Aorta (tissue), 5 donors: ENCODE measurements around the gene STK32B. TPM values are rescaled to one million over a fixed set of nuclear protein-coding genes. Genes with fewer than 3 reads are reported as not detected.

ENCODE experiments used
- ATAC-seq: fragments of 200-7000 bp; cut with Tn5 transposase; one replicate; pipeline ENCODE4 v1.9.1; 2022; ENCODE audit warnings: moderate library complexity; ENCODE audit not compliant: low FRiP score
- DNase-seq, 2 donors: peaks; one replicate each; pipeline ENCODE4 v3.0.0-alpha.2; 2020
- H3K27ac ChIP-seq, 2 donors: one replicate each; pipeline ENCODE4 v1.5.1; 2013; ENCODE audit warnings: low read length in 2 of 2, mild to moderate bottlenecking in 2 of 2, moderate library complexity in 2 of 2, control low read depth in 1 of 2, inconsistent platforms in 1 of 2, low read depth in 1 of 2
- H3K27me3 ChIP-seq, 2 donors: one replicate each; pipeline ENCODE4 v1.6.1; 2013; ENCODE audit warnings: control low read depth in 1 of 2, low read length in 1 of 2, mild to moderate bottlenecking in 1 of 2, moderate library complexity in 1 of 2; ENCODE audit not compliant: insufficient read depth in 2 of 2, control insufficient read depth in 1 of 2
- H3K36me3 ChIP-seq, 2 donors: one replicate each; pipeline ENCODE4 v1.6.1; 2013; ENCODE audit warnings: control low read depth in 1 of 2, low read length in 1 of 2, mild to moderate bottlenecking in 1 of 2; ENCODE audit not compliant: insufficient read depth in 2 of 2, control insufficient read depth in 1 of 2
- H3K4me1 ChIP-seq, 2 donors: one replicate each; pipeline ENCODE4 v1.6.1; 2013; ENCODE audit warnings: low read length in 2 of 2, control low read depth in 1 of 2, mild to moderate bottlenecking in 1 of 2, moderate library complexity in 1 of 2; ENCODE audit not compliant: insufficient read depth in 2 of 2, control insufficient read depth in 1 of 2
- H3K4me3 ChIP-seq, 2 donors: one replicate each; pipeline ENCODE4 v1.5.1; 2013; ENCODE audit warnings: low read length in 2 of 2, control low read depth in 1 of 2, mild to moderate bottlenecking in 1 of 2
- H3K9me3 ChIP-seq: one replicate; pipeline ENCODE4 v1.6.1; 2013; ENCODE audit warnings: mild to moderate bottlenecking, low read length; ENCODE audit not compliant: control insufficient read depth
- WGBS, 2 donors: extraction: QIAGEN DNeasy Blood & Tissue Kit; methylation state at CpG; one replicate each; pipeline ENCODE4 v1.1.7; 2013; 5-methylcytosine and 5-hydroxymethylcytosine counted together
- intact Hi-C, 2 donors: fragments of 100-400 bp; cut with DNase I; formaldehyde crosslinking; loops; one replicate each; pipeline versions ENCODE4 v1.14.2 to v1.15.0; 2022
- polyA plus RNA-seq, 2 donors: library from polyadenylated mRNA; stranded (reverse); fragments of 200-250 nt; gene quantifications; one replicate each; pipeline ENCODE4 v1.2.3, GENCODE V29; 2013
- total RNA-seq, 2 donors: library from RNA; stranded (reverse); fragmentation: NEBNext Ultra II Directional; extraction: Animal tissue kit (Norgen Biotek cat#: 25700); gene quantifications; one replicate each; pipeline ENCODE4 v1.2.1, GENCODE V29; 2021
- donor health status: healthy with polysubstance abuse.
- donor health status: Bipolar disorder and iron deficiency.
- donor health status: DM: no; HTN: no; CAD: no.
- donor health status: DM: no; HTN: no; CAD: no.
- donor health status: DM: yes; HTN: yes; CAD: no.

The STK32B gene
- total and polyA plus RNA-seq, 4 donors: 0.63 to 4.1 (median 1.9) TPM

- H3K27me3 ChIP-seq: no peaks in the 10 kb centered on the region
- no peak overlapping the region for H3K4me3 ChIP-seq
- no peaks in the 10 kb centered on the region for H3K4me1 ChIP-seq
- DNase-seq: no peak
- peaks cover 1% of the 10 kb centered on the region for H3K9me3 ChIP-seq
- WGBS, 2 donors: 96 to 97% methylated on average over 2 of the region's 2 CpGs
- ATAC-seq: no peak
- no peak overlapping the region for H3K27ac ChIP-seq
- H3K36me3 ChIP-seq: peaks cover 0 to 7% of the 10 kb centered on the region in 2 donors
- intact Hi-C loops: no loop called here
These were observed 480.8 kb downstream of the STK32B start for GRCh38 chr4:5532100-5532499.

GRCh38 chr4:5539584-5539983 lies 488.3 kb downstream of the STK32B start:
- no peak overlapping the region for H3K27ac ChIP-seq
- H3K27me3 ChIP-seq: no peaks in the 10 kb centered on the region
- ATAC-seq (no peak), DNase-seq (no peak)
- peaks cover 0 to 4% of the 10 kb centered on the region in 2 donors for H3K36me3 ChIP-seq
- intact Hi-C loops: no loop called here
- H3K4me3 ChIP-seq: no peak overlapping the region
- WGBS, 2 donors: 89 to 92% methylated on average over 2 of the region's 2 CpGs
- no peaks in the 10 kb centered on the region for H3K4me1 ChIP-seq
- H3K9me3 ChIP-seq: no peaks in the 10 kb centered on the region

- ATAC-seq: no peak
- WGBS, 2 donors: 88 to 90% methylated on average over 10 of the region's 10 CpGs
- Histone ChIP-seq H3K36me3 (no peaks in the 10 kb centered on the region), H3K4me1 (no peaks in the 10 kb centered on the region), H3K27ac (no peak overlapping the region), H3K4me3 (no peak overlapping the region), H3K9me3 (no peaks in the 10 kb centered on the region), H3K27me3 (no peaks in the 10 kb centered on the region)
- no peak for DNase-seq
- intact Hi-C loops: no loop called here
These were observed 489.9 kb downstream of the STK32B start for GRCh38 chr4:5541169-5541568.

GRCh38 chr4:5543681-5544080 lies 492.4 kb downstream of the STK32B start:
- H3K27ac ChIP-seq: no peak overlapping the region
- no peaks in the 10 kb centered on the region for H3K36me3 ChIP-seq
- H3K4me1 ChIP-seq: no peaks in the 10 kb centered on the region
- DNase-seq: no peak
- 94 to 95% methylated on average over 8 of the region's 8 CpGs for WGBS, 2 donors
- H3K27me3 ChIP-seq: no peaks in the 10 kb centered on the region
- ATAC-seq: no peak
- H3K4me3 ChIP-seq: no peak overlapping the region
- H3K9me3 ChIP-seq: no peaks in the 10 kb centered on the region
- intact Hi-C loops: no loop called here

- ATAC-seq (no peak), DNase-seq (no peak)
- Histone ChIP-seq H3K27ac (no peak overlapping the region), H3K4me3 (no peak overlapping the region), H3K27me3 (no peaks in the 10 kb centered on the region), H3K4me1 (no peaks in the 10 kb centered on the region), H3K36me3 (no peaks in the 10 kb centered on the region), H3K9me3 (no peaks in the 10 kb centered on the region)
- WGBS, 2 donors: 66 to 79% methylated on average over 5 of the region's 5 CpGs
- intact Hi-C loops: no loop called here
These were observed 493.5 kb downstream of the STK32B start for GRCh38 chr4:5544762-5545161.

- Histone ChIP-seq H3K4me1 (no peaks in the 10 kb centered on the region), H3K9me3 (no peaks in the 10 kb centered on the region), H3K36me3 (no peaks in the 10 kb centered on the region), H3K27ac (no peak overlapping the region), H3K4me3 (no peak overlapping the region), H3K27me3 (no peaks in the 10 kb centered on the region)
- DNase-seq (no peak), ATAC-seq (no peak)
- intact Hi-C loops: no loop called here
- 76 to 80% methylated on average over 2 of the region's 2 CpGs for WGBS, 2 donors
These were observed 494.0 kb downstream of the STK32B start for GRCh38 chr4:5545271-5545670.

GRCh38 chr4:5547651-5548249 lies 496.5 kb downstream of the STK32B start:
- ATAC-seq (no peak), DNase-seq (no peak)
- H3K27me3 ChIP-seq: no peaks in the 10 kb centered on the region
- H3K4me3 ChIP-seq: no peak overlapping the region
- H3K9me3 ChIP-seq: no peaks in the 10 kb centered on the region
- intact Hi-C loops: no loop called here
- H3K4me1 ChIP-seq: no peaks in the 10 kb centered on the region
- H3K27ac ChIP-seq: no peak overlapping the region
- H3K36me3 ChIP-seq: peaks cover 0 to 3% of the 10 kb centered on the region in 2 donors
- WGBS, 2 donors: 96 to 97% methylated on average over 12 of the region's 12 CpGs

Other genes starting within 250 kb of the STK32B start
- gene MSX1, start 191.8 kb upstream of the STK32B start, total RNA-seq: 10 to 100 TPM in 1 of 2 donors, 1 to 10 TPM in 1; 4.5 to 14.5 TPM
- gene MSX1, start 191.8 kb upstream of the STK32B start, polyA plus RNA-seq: 1 to 10 TPM; 3.8 to 4.8 TPM
- gene CYTL1, start 32.0 kb upstream of the STK32B start, total RNA-seq: 10 to 100 TPM in 1 of 2 donors, 1 to 10 TPM in 1; 4.3 to 15.2 TPM
- gene CYTL1, start 32.0 kb upstream of the STK32B start, polyA plus RNA-seq: 10 to 100 TPM; 29.9 to 73.5 TPM